ENCODE results near the gene CADPS.

- no peak for TF ChIP-seq TAF1 (IDR thresholded peaks at IDR 0.05; ENCODE audit: borderline replicate concordance, insufficient read depth, low read length)
- TF ChIP-seq REST (IDR thresholded peaks at IDR 0.05; ENCODE audit: insufficient read depth in 1 of 2, low read depth in 2 of 2, low read length in 2 of 2) = no peak
- TF ChIP-seq POLR2AphosphoS5 (IDR thresholded peaks at IDR 0.05; ENCODE audit: low read depth, low read length) = no peak
- TF ChIP-seq SIN3A (IDR thresholded peaks at IDR 0.05; ENCODE audit: borderline replicate concordance, insufficient read depth, low read length) = no peak
- no peak for TF ChIP-seq FOXP2 (optimal IDR thresholded peaks at IDR 0.05; ENCODE audit: borderline replicate concordance, extremely low read depth, extremely low read length, insufficient read depth)
These were observed 374.5 kb downstream of the CADPS start for GRCh38 chr3:62500556-62501288.

Data from PFSK-1 (cell line).